Measurements from ENCODE around the gene TULP3.
A peak's percentile ranks its signal among the peaks of the same experiment; 100 is the strongest.

Gene TULP3

DNA sequence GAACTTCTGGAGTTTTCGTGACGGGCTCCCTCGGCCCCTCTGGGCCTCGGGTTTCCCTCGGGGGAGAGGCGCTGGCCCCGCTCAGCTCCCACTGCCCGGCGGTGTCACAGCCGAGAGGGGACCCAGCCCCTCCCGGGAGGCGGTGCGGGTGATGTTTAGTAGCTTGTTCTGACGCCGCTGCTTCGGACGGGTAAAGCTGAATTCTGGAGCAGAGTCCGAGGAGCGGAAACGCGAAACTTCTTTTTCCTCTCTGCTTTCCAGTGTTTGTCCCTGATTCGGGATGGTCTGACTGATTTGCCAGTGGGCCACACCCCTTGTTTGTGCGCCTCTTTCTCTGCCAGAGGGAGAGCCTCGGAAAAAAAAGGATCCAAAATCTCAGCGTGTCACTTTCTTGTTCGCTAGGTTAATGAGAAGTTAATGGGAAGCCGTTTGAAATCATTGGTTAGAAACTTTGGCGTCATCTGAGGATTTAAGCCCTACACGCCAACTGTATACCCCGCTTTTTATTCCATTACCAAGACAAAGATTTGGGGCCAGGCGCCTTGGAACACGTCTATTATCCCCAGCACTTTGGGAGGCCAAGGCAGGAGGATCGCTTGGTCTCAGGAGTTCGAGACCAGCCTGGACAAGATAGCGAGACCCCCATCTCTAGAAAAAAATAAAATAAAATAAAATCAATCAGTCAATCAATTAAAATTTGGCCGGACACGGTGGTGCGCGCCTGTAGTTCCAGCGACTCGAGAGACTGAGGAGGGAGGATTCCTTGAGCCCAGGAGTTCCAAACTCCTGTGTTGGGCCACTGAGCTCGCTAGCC, 756 bp downstream of the TULP3 start:
- peak overlapping the region in 1 of 2 experiments; percentile 61 for H3K27ac ChIP-seq (ENCODE audit: insufficient read depth in 1 of 2, low read depth in 1 of 2, low read length in 2 of 2, poor library complexity in 1 of 2, severe bottlenecking in 2 of 2)
- no peaks in the 10 kb centered on the region for H3K9me3 ChIP-seq (ENCODE audit: control extremely low read depth in 1 of 5, control insufficient read depth in 4 of 5, insufficient read depth in 2 of 5, low read depth in 1 of 5, low read length in 4 of 5)
- peaks cover 0 to 22% (median 8%) of the 10 kb centered on the region in 4 experiments for H3K36me3 ChIP-seq (ENCODE audit: control insufficient read depth in 4 of 4, insufficient read depth in 4 of 4, low read length in 3 of 4)
- POLR2A ChIA-PET: interaction anchor here (1.6 kb wide), 1 partner anchor 14 kb away, joined by 7 read pairs; the partner anchor contains the start of genes FOXM1 and RHNO1
- peaks cover 0 to 12% (median 11%) of the 10 kb centered on the region in 4 experiments for H3K4me1 ChIP-seq (ENCODE audit: control extremely low read depth in 1 of 4, control insufficient read depth in 4 of 4, insufficient read depth in 4 of 4, low read length in 3 of 4)
- H3K4me3 ChIP-seq (ENCODE audit: control insufficient read depth in 1 of 7, extremely low read depth in 1 of 7, insufficient read depth in 4 of 7, low read depth in 2 of 7, low read length in 6 of 7): peak overlapping the region; percentile 67 to 90 (median 79)
- H3K27me3 ChIP-seq (replicated peaks in 2 of 5; ENCODE audit: control insufficient read depth in 4 of 5, insufficient read depth in 5 of 5, low read length in 4 of 5): no peaks in the 10 kb centered on the region
- CTCF ChIA-PET: no interaction called here
- peak in 2 of 3 donors; percentile 2 to 36 for DNase-seq
- 28% methylated on average over 37 of the region's 42 CpGs for WGBS (ENCODE audit: insufficient coverage)

- Histone ChIP-seq H3K27ac (ENCODE audit: insufficient read depth in 1 of 2, low read depth in 1 of 2, low read length in 2 of 2, poor library complexity in 1 of 2, severe bottlenecking in 2 of 2) (no peak overlapping the region), H3K4me3 (ENCODE audit: control insufficient read depth in 1 of 7, extremely low read depth in 1 of 7, insufficient read depth in 4 of 7, low read depth in 2 of 7, low read length in 6 of 7) (no peak overlapping the region), H3K27me3 (replicated peaks in 2 of 5; ENCODE audit: control insufficient read depth in 4 of 5, insufficient read depth in 5 of 5, low read length in 4 of 5) (no peaks in the 10 kb centered on the region), H3K36me3 (ENCODE audit: control insufficient read depth in 4 of 4, insufficient read depth in 4 of 4, low read length in 3 of 4) (peaks cover 0 to 16% (median 7%) of the 10 kb centered on the region in 4 experiments), H3K4me1 (ENCODE audit: control extremely low read depth in 1 of 4, control insufficient read depth in 4 of 4, insufficient read depth in 4 of 4, low read length in 3 of 4) (peaks cover 0 to 12% (median 11%) of the 10 kb centered on the region in 4 experiments), H3K9me3 (ENCODE audit: control extremely low read depth in 1 of 5, control insufficient read depth in 4 of 5, insufficient read depth in 2 of 5, low read depth in 1 of 5, low read length in 4 of 5) (no peaks in the 10 kb centered on the region)
- 96% methylated on average over 8 of the region's 12 CpGs for WGBS (ENCODE audit: insufficient coverage)
- CTCF ChIA-PET: no interaction called here
- POLR2A ChIA-PET: no interaction called here
- no peak for DNase-seq
Observed at GRCh38 chr12:2892246-2892645, 1.6 kb downstream of the TULP3 start.

DNA sequence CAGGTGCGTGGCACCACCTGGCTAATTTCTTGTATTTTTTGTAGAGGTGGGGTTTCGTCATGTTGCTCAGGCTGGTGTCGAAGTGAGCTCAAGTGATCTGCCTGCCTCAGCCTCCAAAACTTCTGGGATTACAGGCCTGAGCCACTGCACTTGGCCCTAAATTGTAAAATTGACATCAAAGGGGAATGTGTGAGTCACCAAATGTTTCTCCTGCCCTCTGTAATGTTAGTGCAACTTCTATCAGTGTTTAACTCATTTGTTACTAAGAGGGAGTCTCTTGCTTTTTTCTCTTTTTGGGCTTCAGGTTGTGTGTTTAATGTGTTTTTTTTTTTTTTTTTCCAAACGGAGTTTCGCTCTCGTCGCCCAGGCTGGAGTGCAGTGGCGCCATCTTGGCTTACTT, 2.3 kb downstream of the TULP3 start:
- WGBS (ENCODE audit: insufficient coverage): 95% methylated on average over 2 of the region's 8 CpGs
- peak in 1 of 3 donors; percentile 16 for DNase-seq
- H3K9me3 ChIP-seq (ENCODE audit: control extremely low read depth in 1 of 5, control insufficient read depth in 4 of 5, insufficient read depth in 2 of 5, low read depth in 1 of 5, low read length in 4 of 5): no peaks in the 10 kb centered on the region
- POLR2A ChIA-PET: no interaction called here
- H3K27ac ChIP-seq (ENCODE audit: insufficient read depth in 1 of 2, low read depth in 1 of 2, low read length in 2 of 2, poor library complexity in 1 of 2, severe bottlenecking in 2 of 2): no peak overlapping the region
- H3K27me3 ChIP-seq (replicated peaks in 2 of 5; ENCODE audit: control insufficient read depth in 4 of 5, insufficient read depth in 5 of 5, low read length in 4 of 5): no peaks in the 10 kb centered on the region
- peaks cover 0 to 8% (median 4%) of the 10 kb centered on the region in 4 experiments for H3K36me3 ChIP-seq (ENCODE audit: control insufficient read depth in 4 of 4, insufficient read depth in 4 of 4, low read length in 3 of 4)
- CTCF ChIA-PET: no interaction called here
- H3K4me3 ChIP-seq (ENCODE audit: control insufficient read depth in 1 of 7, extremely low read depth in 1 of 7, insufficient read depth in 4 of 7, low read depth in 2 of 7, low read length in 6 of 7): no peak overlapping the region
- peaks cover 0 to 12% (median 11%) of the 10 kb centered on the region in 4 experiments for H3K4me1 ChIP-seq (ENCODE audit: control extremely low read depth in 1 of 4, control insufficient read depth in 4 of 4, insufficient read depth in 4 of 4, low read length in 3 of 4)

DNA sequence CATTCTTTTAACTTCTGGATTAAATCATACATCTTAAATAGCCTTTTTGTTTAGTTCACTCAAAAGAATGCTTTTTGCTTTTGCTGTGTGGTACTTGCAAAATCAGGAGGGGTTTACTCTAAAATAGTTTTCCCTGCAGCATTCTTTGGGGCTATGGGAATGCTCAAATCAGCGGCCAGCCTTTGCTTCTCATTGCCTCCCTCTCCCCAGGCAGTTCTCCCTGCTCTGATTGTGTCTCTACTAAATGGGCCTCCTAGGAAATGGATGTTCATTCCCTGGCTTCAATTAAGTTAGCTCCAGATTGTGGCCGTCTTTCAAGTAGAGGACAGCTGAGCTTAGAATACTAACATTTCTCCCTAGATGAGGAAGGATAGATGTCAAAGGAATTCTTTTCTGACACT, 4.4 kb downstream of the TULP3 start:
- Histone ChIP-seq H3K4me3 (ENCODE audit: control insufficient read depth in 1 of 7, extremely low read depth in 1 of 7, insufficient read depth in 4 of 7, low read depth in 2 of 7, low read length in 6 of 7) (no peak overlapping the region), H3K27ac (ENCODE audit: insufficient read depth in 1 of 2, low read depth in 1 of 2, low read length in 2 of 2, poor library complexity in 1 of 2, severe bottlenecking in 2 of 2) (no peak overlapping the region)

DNA sequence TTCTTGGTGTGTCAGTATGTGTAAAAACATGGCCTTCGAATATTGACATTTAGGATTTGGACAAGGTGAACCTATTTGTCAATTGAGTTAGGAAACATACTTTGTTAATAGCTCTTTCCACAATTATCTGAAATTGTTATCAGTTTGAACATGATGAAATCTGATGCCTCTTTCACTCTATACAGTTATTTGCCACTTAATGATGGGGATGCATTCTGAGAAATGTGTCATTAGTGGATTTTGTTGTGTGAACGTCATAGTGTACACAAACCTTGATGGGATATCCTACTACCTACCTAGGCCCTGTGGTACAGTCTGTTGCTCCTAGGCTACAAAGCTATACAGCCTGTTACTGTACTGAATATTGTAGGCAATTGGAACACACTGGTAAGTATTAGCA, 4.8 kb downstream of the TULP3 start:
- Histone ChIP-seq H3K27ac (ENCODE audit: insufficient read depth in 1 of 2, low read depth in 1 of 2, low read length in 2 of 2, poor library complexity in 1 of 2, severe bottlenecking in 2 of 2) (no peak overlapping the region), H3K27me3 (replicated peaks in 2 of 5; ENCODE audit: control insufficient read depth in 4 of 5, insufficient read depth in 5 of 5, low read length in 4 of 5) (no peaks in the 10 kb centered on the region), H3K4me3 (ENCODE audit: control insufficient read depth in 1 of 7, extremely low read depth in 1 of 7, insufficient read depth in 4 of 7, low read depth in 2 of 7, low read length in 6 of 7) (no peak overlapping the region), H3K4me1 (ENCODE audit: control extremely low read depth in 1 of 4, control insufficient read depth in 4 of 4, insufficient read depth in 4 of 4, low read length in 3 of 4) (peaks cover 0 to 6% (median 5%) of the 10 kb centered on the region in 4 experiments), H3K9me3 (ENCODE audit: control extremely low read depth in 1 of 5, control insufficient read depth in 4 of 5, insufficient read depth in 2 of 5, low read depth in 1 of 5, low read length in 4 of 5) (no peaks in the 10 kb centered on the region), H3K36me3 (ENCODE audit: control insufficient read depth in 4 of 4, insufficient read depth in 4 of 4, low read length in 3 of 4) (no peaks in the 10 kb centered on the region)
- ChIA-PET CTCF (no interaction called here), POLR2A (no interaction called here)
- no peak for DNase-seq
- WGBS (ENCODE audit: insufficient coverage): no CpG with 5 or more reads among the region's 2 CpGs

More for the DNA sequence above, 4.4 kb downstream of the TULP3 start:
- WGBS (ENCODE audit: insufficient coverage): 83% methylated on average over 1 of the region's 2 CpGs
- no peak for DNase-seq
- Histone ChIP-seq H3K36me3 (ENCODE audit: control insufficient read depth in 4 of 4, insufficient read depth in 4 of 4, low read length in 3 of 4) (no peaks in the 10 kb centered on the region), H3K9me3 (ENCODE audit: control extremely low read depth in 1 of 5, control insufficient read depth in 4 of 5, insufficient read depth in 2 of 5, low read depth in 1 of 5, low read length in 4 of 5) (no peaks in the 10 kb centered on the region), H3K27me3 (replicated peaks in 2 of 5; ENCODE audit: control insufficient read depth in 4 of 5, insufficient read depth in 5 of 5, low read length in 4 of 5) (no peaks in the 10 kb centered on the region), H3K4me1 (ENCODE audit: control extremely low read depth in 1 of 4, control insufficient read depth in 4 of 4, insufficient read depth in 4 of 4, low read length in 3 of 4) (peaks cover 0 to 10% (median 9%) of the 10 kb centered on the region in 4 experiments)
- CTCF ChIA-PET: no interaction called here
- POLR2A ChIA-PET: no interaction called here

DNA sequence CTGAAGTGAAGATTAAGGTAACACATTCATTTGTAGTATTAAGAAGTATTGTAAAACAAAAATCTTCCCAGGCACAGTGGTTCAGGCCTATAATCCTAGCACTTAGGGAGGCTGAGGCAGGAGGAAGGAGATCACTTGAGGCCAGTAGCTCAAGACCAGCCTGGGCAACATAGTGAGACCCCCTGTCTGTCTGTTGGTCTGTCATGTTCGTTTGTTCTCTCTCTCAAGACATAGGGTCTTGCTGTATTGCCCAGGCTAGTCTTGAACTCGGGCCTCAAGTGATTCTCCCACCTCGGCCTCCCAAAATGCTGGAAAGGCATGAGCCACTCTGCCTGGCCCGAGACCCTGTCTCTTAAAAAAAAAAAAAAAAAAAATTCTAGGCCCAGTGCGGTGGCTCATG, 6.7 kb downstream of the TULP3 start:
- no peaks in the 10 kb centered on the region for H3K4me1 ChIP-seq (ENCODE audit: control extremely low read depth in 1 of 4, control insufficient read depth in 4 of 4, insufficient read depth in 4 of 4, low read length in 3 of 4)
- no peaks in the 10 kb centered on the region for H3K27me3 ChIP-seq (replicated peaks in 2 of 5; ENCODE audit: control insufficient read depth in 4 of 5, insufficient read depth in 5 of 5, low read length in 4 of 5)
- H3K27ac ChIP-seq (ENCODE audit: insufficient read depth in 1 of 2, low read depth in 1 of 2, low read length in 2 of 2, poor library complexity in 1 of 2, severe bottlenecking in 2 of 2): no peak overlapping the region
- ChIA-PET POLR2A (no interaction called here), CTCF (no interaction called here)
- no peaks in the 10 kb centered on the region for H3K36me3 ChIP-seq (ENCODE audit: control insufficient read depth in 4 of 4, insufficient read depth in 4 of 4, low read length in 3 of 4)
- no peak for DNase-seq
- no peaks in the 10 kb centered on the region for H3K9me3 ChIP-seq (ENCODE audit: control extremely low read depth in 1 of 5, control insufficient read depth in 4 of 5, insufficient read depth in 2 of 5, low read depth in 1 of 5, low read length in 4 of 5)
- H3K4me3 ChIP-seq (ENCODE audit: control insufficient read depth in 1 of 7, extremely low read depth in 1 of 7, insufficient read depth in 4 of 7, low read depth in 2 of 7, low read length in 6 of 7): no peak overlapping the region
- 100% methylated on average over 4 of the region's 5 CpGs for WGBS (ENCODE audit: insufficient coverage)

DNA sequence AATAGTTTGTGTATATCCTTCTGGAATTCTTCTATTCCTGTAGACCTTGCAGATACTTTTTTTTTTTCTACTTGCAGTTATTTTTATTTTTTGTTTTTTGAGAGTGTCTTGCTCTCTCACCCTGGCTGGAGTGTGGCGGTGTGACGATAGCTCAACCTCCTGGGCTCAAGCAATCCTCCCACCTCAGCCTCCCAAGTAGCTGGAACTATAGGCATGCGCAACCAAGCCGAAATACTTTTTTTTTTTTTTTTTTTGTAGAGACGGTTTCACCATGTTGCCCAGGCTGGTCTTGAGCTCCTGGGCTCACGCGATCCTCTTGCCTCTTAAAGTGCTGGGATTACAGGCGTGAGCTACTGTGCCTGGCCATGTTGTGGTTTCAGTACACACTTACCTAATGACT, 10.0 kb downstream of the TULP3 start:
- no peaks in the 10 kb centered on the region for H3K4me1 ChIP-seq (ENCODE audit: control extremely low read depth in 1 of 4, control insufficient read depth in 4 of 4, insufficient read depth in 4 of 4, low read length in 3 of 4)
- no peaks in the 10 kb centered on the region for H3K36me3 ChIP-seq (ENCODE audit: control insufficient read depth in 4 of 4, insufficient read depth in 4 of 4, low read length in 3 of 4)
- POLR2A ChIA-PET: no interaction called here
- H3K27me3 ChIP-seq (replicated peaks in 2 of 5; ENCODE audit: control insufficient read depth in 4 of 5, insufficient read depth in 5 of 5, low read length in 4 of 5): no peaks in the 10 kb centered on the region
- DNase-seq: no peak
- CTCF ChIA-PET: interaction anchor here (0.6 kb wide), 1 partner anchor 49 kb away, joined by 3 read pairs; no protein-coding TSS in a partner anchor
- no peak overlapping the region for H3K4me3 ChIP-seq (ENCODE audit: control insufficient read depth in 1 of 7, extremely low read depth in 1 of 7, insufficient read depth in 4 of 7, low read depth in 2 of 7, low read length in 6 of 7)
- H3K9me3 ChIP-seq (ENCODE audit: control extremely low read depth in 1 of 5, control insufficient read depth in 4 of 5, insufficient read depth in 2 of 5, low read depth in 1 of 5, low read length in 4 of 5): no peaks in the 10 kb centered on the region
- WGBS (ENCODE audit: insufficient coverage): 93% methylated on average over 7 of the region's 8 CpGs
- H3K27ac ChIP-seq (ENCODE audit: insufficient read depth in 1 of 2, low read depth in 1 of 2, low read length in 2 of 2, poor library complexity in 1 of 2, severe bottlenecking in 2 of 2): no peak overlapping the region
